HG03045 (cell line): Measurements from ENCODE around the gene STX5.
A peak's percentile ranks its signal among the peaks of the same experiment; 100 is the strongest.
"Not testable (repeated sequence)": the region's sequence is repeated elsewhere in the genome, so short reads cannot be mapped to it uniquely, and the experiment has no call there.

Source experiments
- ATAC-seq: cut with Tn5 transposase; IDR thresholded peaks from one replicate; pipeline ENCODE4 v1.9.1; 2021; ENCODE audit warnings: mild to moderate bottlenecking, moderate library complexity; ENCODE audit not compliant: unreplicated experiment

The STX5 gene

GRCh38 chr11:62854825-62855570, 23.1 kb upstream of the STX5 start:
- ATAC-seq: no peak

DNA sequence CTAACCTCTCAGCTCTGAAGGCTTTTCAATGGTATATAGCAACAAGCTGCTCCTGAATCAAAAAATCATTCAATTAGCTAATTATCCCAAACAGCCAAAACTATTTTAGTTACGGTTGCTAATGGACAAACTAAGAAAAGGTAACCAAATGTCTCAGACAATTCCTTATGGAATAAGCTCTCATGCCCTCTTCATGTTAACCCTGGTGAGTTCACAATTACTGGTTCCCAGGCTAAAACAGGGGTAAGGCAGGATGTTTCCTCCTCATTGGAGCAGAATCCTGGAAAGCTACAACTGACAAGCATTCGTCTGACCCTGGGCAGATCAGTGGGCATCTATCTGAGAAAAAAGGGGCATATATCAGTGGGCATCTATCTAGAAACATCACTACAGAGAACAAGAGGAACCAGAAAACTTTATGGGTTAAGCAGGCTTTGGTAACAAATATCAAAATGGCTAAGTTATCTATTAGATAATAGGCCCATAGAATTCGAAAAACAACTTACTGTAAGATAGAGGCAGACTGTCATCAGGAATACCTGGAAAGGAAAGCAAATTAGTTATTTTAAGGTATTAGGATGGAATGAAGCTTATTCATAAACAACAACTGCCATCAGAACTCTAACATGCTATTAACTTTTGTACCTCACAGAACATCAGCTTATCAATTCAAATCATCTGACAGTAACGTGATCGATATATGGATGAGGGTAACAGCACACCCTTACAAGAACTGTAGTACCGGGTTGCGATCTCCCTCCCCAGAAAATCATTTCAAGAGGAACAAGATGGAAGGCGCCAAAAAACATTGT, 22.4 kb upstream of the STX5 start:
- ATAC-seq: no peak

- no peak for ATAC-seq
Observed at GRCh38 chr11:62853279-62853965, 21.6 kb upstream of the STX5 start.

- no peak for ATAC-seq
Observed at GRCh38 chr11:62852523-62853188, 20.8 kb upstream of the STX5 start.

DNA sequence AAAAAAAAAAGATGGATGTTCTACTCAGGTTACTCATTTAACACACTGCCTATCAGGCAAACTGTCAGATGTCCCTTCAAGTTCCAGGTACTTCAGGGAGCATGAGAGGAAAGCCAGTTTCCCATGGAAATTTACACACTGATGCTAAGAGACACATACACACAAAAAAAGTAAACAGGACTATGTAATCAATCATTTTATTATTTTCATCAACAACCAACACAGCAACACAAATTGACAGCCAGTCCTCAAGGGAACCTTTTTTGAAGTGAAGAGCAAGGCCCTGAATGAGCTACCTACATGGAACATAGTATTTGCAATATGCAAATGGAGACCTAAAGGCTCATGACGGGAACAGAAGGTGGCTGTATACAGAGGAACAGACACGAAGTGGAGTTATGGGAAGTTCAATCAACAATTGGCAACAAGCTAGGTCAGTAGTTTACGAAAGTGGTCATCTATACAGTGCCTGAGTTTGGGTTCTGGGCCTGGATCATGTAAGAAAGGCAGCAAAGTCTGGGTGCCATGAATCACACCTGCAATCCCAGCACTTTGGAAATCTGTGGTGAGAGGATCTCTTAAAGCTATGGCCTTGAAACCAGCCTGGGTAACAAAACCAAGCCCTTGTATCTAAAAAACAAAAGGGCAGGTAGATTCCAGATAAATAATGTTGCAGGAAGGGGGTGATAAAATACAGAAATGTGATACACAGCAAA, 20.1 kb upstream of the STX5 start:
- ATAC-seq: no peak

- ATAC-seq: no peak
Observed at GRCh38 chr11:62850911-62851806, 19.3 kb upstream of the STX5 start.

DNA sequence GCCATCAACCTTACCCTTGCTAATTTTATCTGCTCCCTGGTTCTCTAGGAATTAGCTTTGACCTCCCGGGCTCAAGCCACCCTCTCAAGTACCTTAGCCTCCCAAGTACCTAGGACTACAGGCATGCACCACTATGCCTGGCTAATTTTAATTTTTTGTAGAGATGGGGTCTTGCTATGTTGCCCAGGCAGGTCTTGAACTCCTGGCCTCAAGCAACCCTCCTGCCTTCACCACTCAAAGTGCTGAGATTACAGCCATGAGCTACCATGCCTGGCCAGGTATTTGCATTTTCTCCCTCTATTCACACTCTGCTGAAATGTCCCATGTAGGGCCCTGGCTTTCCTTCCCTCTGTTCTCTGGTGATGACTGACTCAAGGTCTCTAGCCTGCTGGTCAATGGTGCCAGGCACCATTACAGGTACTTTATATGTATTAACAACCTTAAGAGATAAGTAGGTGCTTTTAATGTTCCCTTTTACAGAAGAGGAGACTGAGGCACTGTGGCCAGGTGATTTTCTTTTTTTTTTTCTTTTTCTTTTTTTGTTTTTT, 16.0 kb upstream of the STX5 start:
- no peak for ATAC-seq

DNA sequence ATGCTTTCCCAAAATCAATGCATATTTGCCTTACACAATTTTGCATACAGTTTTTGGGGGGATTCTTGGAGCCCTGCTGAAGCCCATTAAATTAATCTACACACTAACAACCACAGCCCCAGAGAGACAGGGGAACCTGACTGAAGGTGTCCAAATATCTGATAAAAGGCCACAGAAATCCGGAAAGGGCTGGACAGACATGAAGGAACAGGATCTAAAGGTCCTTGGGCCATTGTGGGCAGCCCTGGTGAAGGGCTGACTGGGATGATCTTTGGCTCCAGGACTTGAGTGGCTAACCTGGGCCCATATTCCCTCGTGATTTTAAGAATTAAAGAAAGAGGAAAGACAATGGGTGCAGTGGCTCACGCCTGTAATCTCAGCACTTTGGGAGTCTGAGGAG, 14.3 kb upstream of the STX5 start:
- ATAC-seq: no peak

GRCh38 chr11:62844154-62844553, 12.3 kb upstream of the STX5 start:
- no peak for ATAC-seq

DNA sequence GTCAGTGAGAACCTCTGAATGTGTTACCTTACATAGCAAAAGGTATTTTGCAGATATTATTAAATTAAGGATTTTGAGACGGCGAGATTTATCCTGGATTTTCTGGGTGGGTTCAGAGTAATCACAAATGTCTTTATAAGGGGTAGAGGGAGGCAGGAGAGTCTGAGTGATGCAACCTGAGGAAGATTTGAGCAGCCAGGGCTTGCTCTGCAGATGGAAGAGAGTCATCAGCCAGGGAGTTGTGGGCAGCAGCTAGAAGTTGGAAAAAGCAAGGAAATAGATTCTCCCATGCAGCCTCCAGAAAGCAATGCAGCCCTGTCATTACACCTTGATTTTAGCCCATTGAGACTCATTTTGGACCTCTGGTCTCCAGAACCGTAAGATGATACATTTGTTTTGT, 11.6 kb upstream of the STX5 start:
- no peak for ATAC-seq

GRCh38 chr11:62842891-62843290, 11.0 kb upstream of the STX5 start:
- not testable (repeated sequence) for ATAC-seq

DNA sequence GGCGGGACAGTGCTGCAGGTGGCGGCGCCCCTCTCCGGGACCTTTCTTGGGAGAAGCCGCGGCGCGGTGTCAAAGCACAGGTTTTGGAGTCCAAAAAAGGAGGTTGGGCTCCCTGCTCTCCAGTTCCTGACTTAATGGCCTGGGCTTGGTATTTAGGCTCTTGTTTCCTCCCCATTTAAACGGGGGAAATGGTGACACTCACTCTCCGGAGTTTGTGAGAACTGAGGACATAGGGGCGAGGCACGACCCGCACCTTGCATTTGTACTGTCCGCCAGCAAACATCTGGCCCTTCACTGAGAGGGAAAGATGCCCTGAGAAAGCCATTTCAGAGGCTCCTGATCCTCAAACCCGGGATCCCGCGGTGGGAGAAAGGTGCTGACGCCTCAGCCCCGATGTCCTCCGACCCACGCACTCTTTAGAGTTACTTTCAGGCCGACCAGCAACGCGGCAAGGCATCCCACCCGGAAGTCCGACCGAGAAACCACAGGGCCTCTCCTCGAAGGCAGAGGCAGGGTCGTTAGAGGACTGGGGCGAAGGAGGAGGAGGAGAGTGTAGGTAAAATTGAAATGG, 10.4 kb upstream of the STX5 start:
- ATAC-seq: no peak

DNA sequence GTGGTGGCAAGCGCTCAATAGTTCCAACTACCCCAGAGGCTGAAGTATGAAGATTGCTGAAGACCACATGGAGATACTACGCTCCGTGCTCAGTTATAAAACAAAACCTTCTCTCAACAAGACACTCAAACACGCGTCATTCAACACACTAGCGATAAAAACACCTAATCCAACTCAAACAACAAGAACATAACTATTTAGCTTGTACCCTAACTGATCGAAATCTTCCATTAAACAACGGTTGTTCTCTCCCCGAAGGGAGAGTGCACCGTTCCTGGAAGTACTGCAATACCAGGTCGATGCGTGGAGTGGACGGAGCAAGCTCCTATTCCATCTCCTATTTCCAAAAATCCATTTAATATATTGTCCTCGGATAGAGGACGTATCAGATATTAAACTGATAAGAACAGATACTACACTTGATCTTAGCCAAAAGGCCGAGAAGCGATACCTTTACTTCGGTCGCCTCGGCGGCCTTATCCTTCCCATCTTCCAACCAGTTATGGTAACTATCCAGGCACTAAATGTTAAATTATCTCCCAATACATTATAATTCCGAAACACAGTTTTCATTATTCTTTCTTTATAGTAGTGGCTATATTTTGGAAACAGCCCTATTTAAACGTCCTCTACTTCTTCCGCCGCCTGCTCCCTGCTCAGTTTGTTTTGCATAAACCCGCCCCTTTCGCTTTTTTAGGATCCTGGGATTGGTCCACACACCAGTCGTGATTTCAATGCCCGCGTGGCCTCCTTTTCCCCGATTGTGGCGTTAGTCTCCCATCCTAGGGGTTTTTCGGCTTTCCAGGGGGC, 9.7 kb upstream of the STX5 start:
- ATAC-seq: peak; percentile 53

GRCh38 chr11:62840721-62841360, 9.0 kb upstream of the STX5 start:
- peak; percentile 14 for ATAC-seq

DNA sequence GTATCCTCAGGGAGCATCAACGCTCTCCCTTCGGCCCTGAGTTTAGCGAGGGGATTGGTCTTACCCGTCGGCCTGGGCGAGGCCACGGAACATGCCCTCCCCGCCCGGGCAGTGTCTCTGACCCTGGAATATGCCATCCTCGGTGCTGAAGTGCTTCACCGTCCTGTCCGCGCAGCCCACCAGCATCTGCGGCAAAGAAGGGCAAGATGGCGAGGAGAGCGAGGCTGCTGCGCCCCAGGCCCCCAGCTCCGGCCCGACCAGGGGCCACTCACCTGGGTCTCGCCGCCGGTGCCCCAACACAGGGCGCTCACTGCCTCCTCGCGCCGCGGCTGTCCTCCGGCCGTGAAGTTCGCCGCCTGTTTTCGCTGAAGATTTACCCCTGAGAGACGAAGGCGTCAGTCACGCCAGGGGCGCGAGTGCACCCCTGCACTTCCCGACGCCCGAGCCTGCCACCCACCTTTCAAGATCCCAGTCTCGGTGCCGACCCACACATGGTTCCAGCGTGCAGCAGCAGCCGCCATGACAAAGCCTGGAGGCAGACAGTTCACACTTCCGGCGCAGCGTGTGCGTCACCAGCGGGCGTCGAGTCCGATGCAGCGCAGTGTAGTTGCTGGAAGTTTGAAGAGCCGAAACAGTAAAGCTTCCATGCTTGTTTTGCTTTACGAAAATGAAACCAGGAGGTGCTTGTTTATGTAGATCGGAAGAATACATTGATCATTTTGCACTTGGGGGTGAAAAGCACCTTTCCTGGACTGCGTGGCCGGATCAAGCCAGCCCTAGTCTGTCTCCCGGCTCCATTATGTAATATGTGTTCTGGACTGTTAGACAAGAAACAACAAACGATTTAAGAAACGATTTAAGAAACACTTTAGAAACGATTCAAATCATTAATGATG, 7.4 kb upstream of the STX5 start, which contains the start of gene WDR74:
TSS of gene WDR74 (minus strand) at position 541 of the 896 bp plus-strand sequence. CDS start at position 521, 20 bp downstream.
- ATAC-seq: peak; percentile 39

GRCh38 chr11:62835336-62835735, 3.5 kb upstream of the STX5 start:
- no peak for ATAC-seq
